T-helper 22 cell (primary cell): ENCODE measurements around the gene SH2D4B.

ENCODE experiments used
- DNase-seq: peaks from one replicate; pipeline ENCODE4 v3.0.0-alpha.2; 2020; ENCODE audit warnings: low read depth

SH2D4B gene

DNA sequence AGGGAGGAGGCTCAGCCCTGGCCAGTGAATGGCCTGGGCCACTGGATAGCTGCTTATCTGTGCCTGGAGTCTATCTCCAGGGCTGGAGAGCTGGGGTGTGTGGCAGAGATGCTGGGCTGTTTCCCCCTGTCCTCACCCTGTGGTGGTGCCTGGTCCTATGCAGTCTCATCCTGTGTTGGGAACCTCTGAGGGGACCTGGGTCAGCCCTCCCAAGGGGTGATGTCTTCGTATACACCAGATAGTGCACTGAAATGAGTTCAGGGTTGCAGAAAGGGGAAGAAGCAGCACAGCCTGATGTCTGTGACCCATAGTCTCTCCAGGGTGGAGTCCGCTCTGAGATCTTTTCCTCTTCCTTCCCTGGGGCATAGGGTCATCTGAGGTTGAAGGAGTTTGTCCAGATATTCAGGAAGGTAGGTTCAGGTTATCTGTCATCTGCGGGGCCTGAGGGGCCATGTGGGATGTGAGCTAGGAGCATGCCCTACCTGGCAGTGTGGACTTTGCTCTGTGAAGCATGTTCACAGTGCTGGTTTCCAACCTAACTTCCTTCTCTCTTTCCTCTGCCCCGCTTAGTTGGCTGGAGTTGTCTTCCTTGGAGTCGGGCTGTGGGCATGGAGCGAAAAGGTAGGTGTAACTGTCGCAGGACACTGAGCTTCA, 33.4 kb upstream of the SH2D4B start:
- no peak for DNase-seq

DNA sequence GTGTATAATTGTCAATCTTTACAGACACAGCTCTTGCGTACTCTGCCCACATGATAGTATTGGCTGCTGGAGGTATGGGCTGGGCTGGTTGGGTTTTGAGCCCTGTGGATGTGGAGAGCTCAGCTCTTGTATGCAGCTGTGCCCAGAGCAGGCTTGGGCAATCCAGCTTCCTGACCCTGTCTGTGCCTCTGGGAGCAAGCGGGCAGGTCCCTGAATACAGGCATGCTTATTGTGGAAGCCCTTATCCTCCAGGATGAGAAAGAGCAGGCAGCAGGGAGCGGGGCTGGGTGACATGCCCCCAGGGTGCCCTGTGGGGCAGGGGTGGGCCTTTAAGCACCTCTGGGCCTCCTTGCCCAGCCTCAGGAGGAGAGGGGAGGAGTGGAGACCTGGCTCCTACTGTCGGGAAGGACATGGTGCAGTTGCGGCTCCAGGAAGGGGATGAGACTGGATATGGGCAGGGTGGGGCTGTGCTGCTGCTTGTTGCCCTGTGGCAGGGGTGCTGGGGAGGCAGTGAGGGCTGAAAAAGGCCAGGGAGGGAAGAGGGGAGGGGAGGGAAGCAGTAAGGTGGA, 32.7 kb upstream of the SH2D4B start:
- no peak for DNase-seq

- no peak for DNase-seq
Observed at GRCh38 chr10:80506189-80506575, 31.5 kb upstream of the SH2D4B start.

DNA sequence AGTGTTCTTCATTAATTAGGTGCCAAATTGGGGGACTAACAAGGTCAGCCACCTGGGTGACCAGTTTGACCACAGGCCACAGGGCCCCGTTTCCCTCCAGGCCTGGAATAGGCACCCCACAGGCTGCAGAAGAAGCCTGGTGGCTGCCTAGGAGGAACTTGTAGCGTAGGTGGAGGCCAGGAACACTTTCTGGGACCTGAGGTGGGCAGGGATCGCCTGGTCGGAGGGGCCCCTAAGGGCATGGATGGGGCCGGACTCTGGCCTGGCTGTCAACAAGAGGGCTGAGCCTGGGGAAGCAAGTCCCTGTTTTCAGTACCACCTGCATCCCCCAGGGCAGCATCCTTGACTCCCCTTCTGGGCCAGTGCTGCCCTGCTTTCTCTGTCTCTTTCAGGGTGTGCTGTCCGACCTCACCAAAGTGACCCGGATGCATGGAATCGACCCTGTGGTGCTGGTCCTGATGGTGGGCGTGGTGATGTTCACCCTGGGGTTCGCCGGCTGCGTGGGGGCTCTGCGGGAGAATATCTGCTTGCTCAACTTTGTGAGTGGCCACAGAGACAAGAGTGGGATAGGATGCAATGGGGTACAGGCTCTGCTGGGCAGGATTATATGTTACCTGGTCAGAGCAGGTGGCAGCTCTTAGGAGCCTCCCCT, 30.7 kb upstream of the SH2D4B start:
- no peak for DNase-seq

GRCh38 chr10:80509108-80509402, 28.6 kb upstream of the SH2D4B start:
- no peak for DNase-seq

DNA sequence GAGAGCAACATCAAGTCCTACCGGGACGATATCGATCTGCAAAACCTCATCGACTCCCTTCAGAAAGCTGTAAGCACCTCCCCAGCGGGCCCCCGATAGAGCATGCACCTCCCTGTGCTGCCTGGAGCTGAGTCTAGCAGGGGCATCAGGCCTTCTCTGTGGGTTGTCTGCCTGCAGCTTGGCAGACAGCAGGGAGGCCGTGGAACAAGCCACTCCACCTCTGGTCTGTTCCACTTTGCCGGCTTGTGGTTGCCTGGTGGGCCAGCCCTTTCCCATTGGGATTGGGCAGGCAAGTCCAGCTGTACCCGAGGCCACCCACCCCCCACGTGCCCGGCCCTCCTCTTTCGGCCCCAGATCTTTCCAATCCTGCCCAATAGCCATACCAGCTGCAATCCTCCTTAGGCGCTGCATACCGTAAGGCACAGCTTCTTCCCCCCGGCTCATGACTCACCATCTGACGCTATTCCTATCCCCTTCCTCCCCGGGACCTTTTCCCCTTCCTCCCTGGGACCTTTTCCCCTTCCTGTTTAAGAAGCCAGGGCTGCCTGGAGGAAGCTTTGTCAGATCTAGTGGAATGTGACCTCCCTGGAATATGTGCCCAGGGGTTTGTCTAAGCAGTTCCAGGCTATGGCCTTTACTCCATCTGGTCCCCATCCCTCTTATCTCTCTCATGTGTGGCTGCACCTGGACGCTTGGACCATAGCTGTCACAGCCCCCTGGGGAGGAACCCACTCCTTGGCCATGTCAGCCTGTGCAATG, 28.1 kb upstream of the SH2D4B start:
- DNase-seq = no peak

GRCh38 chr10:80512031-80512526, 25.6 kb upstream of the SH2D4B start:
- no peak for DNase-seq

GRCh38 chr10:80513106-80513505, 24.6 kb upstream of the SH2D4B start:
- DNase-seq = no peak

- DNase-seq = no peak
Observed at GRCh38 chr10:80515511-80515910, 22.2 kb upstream of the SH2D4B start.

DNA sequence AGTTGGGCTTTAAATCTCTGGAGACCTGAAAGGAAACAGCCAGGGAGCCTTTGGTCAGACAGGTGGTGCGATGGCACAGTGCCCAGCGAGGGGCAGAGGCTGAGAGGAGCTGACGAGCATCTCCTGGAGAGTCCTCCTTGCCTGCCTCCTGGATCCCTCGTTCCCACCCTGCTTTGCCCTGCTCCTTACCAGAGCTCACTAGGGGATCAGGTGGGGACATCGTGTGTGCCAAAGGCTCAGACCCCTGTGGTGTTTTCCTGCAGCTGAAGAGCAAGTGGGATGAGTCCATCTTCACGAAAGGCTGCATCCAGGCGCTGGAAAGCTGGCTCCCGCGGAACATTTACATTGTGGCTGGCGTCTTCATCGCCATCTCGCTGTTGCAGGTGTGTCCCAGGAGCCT, 21.8 kb upstream of the SH2D4B start:
- no peak for DNase-seq

DNA sequence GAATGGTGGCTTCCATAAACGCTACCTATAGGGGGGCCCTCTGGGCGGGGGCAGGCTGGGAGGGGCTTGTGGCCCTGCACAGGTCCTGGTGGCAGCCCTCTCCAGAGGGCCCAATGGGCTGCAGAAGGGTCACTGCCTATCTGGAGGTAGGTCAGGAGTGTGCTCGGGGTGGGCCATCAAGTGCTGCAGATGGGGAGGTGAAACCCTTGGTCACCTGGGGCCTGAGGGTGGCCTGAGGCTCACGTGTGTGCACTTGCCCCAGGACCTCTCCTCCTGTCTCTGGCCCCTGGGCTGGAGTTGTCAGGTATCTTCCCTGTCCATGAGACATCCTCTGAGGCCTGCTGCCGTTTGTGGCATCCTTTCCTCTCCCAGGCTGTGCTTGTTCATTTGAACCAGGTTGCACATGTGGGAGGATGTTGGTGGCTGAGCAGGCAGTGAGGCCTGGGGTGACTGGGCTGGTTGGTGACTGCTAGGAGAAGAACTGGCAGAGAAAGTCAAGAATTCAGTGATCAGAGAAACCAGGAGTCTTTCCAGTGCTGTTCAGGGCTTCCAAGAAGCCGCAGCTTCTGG, 21.1 kb upstream of the SH2D4B start:
- no peak for DNase-seq

GRCh38 chr10:80517416-80518142, 20.1 kb upstream of the SH2D4B start:
- no peak for DNase-seq

GRCh38 chr10:80518143-80518806, 19.4 kb upstream of the SH2D4B start:
- DNase-seq = no peak

- DNase-seq = no peak
Observed at GRCh38 chr10:80518807-80519360, 18.8 kb upstream of the SH2D4B start.

DNA sequence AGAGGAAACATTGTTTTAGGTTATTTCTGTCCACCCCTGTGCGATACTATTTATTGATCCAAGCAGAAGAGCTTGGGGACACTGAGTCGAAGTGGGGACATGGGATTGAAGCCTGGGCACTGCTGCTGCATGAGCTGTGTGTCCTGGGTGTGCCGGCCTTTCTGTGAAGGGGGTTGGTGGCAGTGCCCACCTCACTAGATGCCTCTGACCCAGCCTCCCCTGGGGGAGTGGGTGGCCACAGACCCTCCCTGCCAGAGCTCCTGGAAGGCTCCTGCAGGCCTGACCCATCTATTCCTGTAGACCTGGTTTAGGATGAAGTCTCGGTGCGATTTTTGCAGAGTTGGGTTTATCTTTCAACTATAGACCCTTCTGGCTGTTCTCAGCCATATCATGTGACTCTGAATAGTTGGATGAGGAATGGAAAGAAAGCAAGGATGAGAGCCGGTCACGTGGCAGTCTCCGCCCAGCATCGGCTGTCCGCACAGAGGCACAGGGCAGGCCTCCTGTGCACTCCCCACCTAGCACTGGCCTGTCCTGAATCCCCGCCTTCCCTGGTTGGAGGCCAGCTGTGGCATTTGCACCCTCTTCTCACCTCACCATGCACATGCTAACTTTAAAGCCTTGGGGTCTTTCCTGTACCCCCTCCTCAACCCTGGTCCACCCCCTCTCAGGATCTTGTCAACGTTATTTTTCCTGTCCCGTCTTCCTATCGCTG, 17.6 kb upstream of the SH2D4B start:
- no peak for DNase-seq

GRCh38 chr10:80520661-80521470, 16.8 kb upstream of the SH2D4B start:
- DNase-seq = no peak

GRCh38 chr10:80522756-80523363, 14.8 kb upstream of the SH2D4B start:
- no peak for DNase-seq

DNA sequence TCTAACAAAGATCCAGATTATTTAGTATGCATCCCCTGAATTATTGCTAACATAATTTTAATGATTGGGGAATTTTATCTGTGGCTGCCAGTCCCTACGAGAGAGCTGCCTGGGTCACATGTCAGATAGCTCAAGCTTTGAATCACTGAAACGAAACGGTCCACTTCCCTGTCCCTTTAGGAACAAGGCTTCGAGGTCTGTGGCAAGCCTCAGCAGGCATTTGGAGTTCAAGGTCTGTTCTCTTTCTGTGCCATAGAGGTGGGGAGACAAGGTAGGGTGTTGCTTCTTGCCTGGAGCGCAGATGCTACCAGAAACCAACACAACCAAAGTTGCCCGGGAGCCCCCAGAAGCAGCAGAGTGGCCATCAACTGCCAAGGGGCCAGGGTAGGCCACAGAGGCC, 13.9 kb upstream of the SH2D4B start:
- DNase-seq = no peak
